GM19193 (cell line): ENCODE data around the gene OR1K1.

ENCODE experiments used
- POLR2A ChIP-seq: IDR thresholded peaks from 4 replicates; pipeline ENCODE4 v1.6.1; 2011; ENCODE audit not compliant: insufficient read depth, insufficient read length; ENCODE audit errors: extremely low read depth

The OR1K1 gene

DNA sequence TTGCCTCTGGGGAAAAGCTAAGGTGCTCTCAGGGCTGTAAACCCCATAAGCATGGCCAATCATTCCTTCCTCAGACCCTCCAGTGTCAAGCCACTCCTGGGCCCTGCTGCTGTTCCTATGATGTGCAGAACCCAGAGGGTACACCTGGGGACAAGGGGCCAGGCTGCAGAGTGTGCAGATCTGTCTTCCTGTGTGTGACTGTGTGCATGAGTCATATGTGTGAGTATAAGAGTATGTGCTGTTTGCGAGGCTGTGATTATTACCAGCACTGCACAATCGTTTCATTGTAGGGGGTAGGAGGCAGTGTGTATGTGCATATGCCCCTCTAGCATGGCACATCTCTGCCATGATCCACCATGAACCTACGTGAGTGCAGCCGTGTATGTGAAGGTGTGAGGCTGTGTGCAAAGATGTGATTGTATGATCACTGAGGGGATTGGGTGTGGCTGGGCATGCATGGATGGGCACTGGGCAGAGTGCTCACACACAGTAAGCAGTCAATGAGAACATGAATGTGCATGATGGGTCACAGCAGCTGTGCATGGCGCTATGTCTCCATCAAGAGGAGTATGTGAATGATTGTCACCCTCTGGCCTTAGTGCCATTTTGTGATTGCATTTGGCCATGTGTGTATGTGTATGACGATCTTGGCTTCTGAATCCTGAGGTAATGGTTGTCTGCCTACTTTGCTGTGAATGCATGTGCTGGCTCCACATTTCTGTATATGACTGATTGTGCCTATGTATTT, 2.4 kb upstream of the OR1K1 start:
- no peak for TF ChIP-seq POLR2A

DNA sequence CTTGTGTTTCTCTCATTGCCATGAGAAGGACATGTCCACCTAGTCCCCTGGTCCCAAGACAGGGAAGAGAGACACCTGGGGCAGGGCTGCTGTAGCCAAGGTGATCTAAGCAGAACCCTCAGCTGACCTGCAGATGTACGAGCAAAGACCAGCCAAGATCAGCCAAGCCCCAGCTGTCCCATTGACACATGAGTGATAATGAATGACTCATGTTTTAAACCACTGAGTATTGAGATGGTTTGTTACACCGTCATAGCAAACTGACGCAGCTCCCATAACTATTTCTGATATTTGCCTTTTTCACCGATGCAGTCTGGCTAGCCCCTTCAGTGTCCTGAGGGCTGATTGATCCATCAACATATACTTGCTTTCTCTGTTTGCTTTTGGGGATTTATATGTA, 6.7 kb downstream of the OR1K1 start:
- TF ChIP-seq POLR2A: no peak

DNA sequence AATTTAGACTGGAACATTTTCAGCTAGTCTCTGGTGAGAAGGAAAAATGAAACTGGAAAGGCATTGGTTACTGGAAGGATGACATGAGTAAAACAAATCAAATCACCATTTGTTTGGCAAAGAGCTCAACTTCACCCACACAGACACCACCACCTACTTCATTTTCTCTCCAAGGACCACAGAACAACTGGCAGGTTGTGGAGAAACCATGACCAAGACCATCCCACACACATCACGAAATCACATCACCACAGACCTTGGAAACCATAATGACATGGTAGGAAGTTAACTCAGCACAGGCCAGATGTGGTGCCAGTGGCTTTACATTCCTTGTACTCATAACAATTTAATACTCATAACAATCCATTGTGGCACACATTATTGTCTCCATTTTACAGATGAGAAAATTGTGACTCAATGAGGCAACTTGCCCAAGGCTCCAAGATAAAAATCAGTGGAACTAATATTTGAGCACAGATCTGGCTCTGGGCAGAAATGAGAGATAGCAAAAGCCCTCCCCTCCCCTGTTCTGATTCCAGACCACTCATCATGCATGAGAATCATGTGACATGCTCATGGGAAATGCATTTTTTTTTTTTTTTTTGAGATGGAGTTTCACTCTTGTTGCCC, 7.5 kb downstream of the OR1K1 start:
- TF ChIP-seq POLR2A: no peak

DNA sequence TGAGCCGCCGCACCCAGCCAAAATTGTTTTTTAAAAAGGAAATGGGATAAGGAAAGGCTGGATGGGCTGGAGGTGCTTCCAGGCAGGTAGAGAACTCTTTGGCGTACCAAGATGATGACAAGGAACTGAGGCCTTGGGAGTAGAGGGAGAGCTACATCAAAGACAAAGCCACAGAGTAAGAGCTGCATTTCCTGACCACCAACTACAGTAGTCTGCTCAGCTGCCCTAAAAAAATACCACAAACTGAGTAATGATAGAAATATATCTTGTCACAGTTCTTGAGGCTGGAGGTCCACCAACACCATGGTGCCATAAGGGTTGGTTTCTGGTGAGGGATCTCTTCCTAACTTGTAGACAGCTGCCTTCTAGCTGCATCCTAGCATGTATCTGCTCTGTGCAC, 8.2 kb downstream of the OR1K1 start:
- TF ChIP-seq POLR2A: no peak

GRCh38 chr9:122810306-122810946, 10.5 kb downstream of the OR1K1 start:
- TF ChIP-seq POLR2A: no peak

GRCh38 chr9:122812736-122813135, 12.8 kb downstream of the OR1K1 start:
- no peak for TF ChIP-seq POLR2A

DNA sequence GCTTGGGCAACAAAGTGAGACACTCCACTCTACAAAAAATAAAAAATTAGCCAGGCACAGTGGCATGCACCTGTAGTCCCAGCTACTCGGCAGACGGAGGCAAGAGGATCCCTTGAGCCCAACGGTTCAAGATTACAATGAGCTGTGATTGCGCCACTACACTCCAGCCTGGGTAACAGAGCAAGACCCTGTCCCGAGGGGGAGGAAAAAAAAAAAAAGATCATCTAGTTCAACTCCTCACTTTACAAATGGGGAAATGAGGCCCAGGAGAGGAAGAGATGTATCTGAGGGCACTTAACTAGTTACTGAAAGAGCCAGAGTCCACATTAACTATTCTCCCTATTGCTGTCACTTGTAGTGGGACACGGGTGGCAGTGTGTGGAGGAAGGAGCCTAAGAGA, 14.6 kb downstream of the OR1K1 start:
- no peak for TF ChIP-seq POLR2A

- no peak for TF ChIP-seq POLR2A
Measured at GRCh38 chr9:122815544-122815943, 15.6 kb downstream of the OR1K1 start.

- no peak for TF ChIP-seq POLR2A
Measured at GRCh38 chr9:122816163-122816867, 16.4 kb downstream of the OR1K1 start.

- no peak for TF ChIP-seq POLR2A
Measured at GRCh38 chr9:122819326-122819725, 19.4 kb downstream of the OR1K1 start.

GRCh38 chr9:122819791-122820489, 20.0 kb downstream of the OR1K1 start:
- TF ChIP-seq POLR2A: no peak

GRCh38 chr9:122820490-122820845, 20.5 kb downstream of the OR1K1 start:
- TF ChIP-seq POLR2A: no peak

DNA sequence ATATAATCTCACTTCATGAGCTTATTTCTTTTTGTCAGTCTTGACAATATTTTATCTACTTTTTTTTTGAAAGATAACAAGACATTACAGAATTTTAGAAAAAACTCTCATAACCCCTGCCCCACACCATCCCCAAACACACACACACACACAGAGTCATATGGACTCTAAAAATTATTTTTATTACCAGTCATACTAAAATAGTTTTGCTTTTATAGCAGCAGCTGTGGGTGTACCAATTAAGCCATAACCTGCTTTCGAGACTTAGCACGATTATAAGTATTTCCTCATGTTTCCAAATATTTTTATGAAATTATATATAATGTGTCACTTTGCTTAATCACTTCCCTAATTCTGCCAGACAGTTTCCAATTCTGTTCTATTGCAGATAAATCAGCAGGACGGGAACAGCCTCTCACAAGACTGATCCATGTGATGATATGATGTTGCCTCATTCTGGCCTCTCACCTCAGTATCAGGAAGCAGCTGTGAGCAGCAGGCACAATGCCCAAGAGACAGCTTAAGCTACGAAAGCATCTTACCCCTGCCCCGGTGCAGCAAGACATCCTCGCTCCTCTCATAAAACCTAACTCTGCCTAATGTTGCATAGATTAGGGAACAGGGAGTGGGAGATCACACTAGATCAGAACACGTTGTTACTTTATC, 21.5 kb downstream of the OR1K1 start:
- no peak for TF ChIP-seq POLR2A

- TF ChIP-seq POLR2A: no peak
Measured at GRCh38 chr9:122822056-122822455, 22.1 kb downstream of the OR1K1 start.
